Hepatocyte (in vitro differentiated cells): ENCODE measurements around the gene KRT20.

Source experiments
- CTCF ChIP-seq: fragments of 200-600 bp; sonication (generic); IDR thresholded peaks from 2 replicates; pipeline ENCODE4 v1.5.1; 2016; ENCODE audit warnings: antibody characterized with exemption, mild to moderate bottlenecking; ENCODE audit not compliant: poor library complexity
- EZH2 ChIP-seq: fragments of 200-600 bp; sonication (generic); IDR thresholded peaks from 2 replicates; pipeline ENCODE4 v1.6.1; 2016; ENCODE audit warnings: antibody characterized with exemption, mild to moderate bottlenecking, borderline replicate concordance

DNA sequence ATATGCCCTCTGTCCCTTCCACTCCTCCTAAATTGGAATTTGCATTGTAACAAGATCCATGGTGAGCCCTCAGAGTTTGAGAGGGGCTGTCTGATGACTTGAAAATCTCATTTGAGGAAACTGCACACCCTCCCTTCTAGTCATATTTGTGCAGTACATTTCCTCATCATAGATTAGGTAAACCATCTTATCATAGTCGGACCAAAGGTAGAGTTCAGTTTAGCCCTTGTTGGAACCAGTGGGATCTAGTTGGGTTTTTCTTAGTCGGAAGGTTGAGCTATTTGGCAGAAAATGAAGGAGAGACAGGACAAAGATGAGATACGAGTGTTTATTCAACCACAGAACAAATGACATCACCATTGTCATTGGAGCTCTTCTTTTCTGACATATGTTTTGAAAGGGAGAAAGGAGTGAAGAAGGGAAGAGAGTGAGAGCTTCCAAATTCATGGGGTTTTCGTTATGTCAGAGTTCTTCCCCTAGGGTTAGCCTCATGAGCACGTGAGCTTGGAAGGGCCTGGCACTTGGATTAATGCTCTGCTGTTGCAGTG is 15.8 kb upstream of the KRT20 start:
- TF ChIP-seq CTCF (no peak), EZH2 (no peak)
